Activated CD4-positive, alpha-beta T cell treated with anti-CD3 and anti-CD28 coated beads for 1 hour (primary cell): ENCODE data around the gene SERPINE3.

Experiments used
- DNase-seq: peaks from one replicate; pipeline ENCODE4 v3.0.0-alpha.2; 2020

The SERPINE3 gene

GRCh38 chr13:51339354-51339753 lies at the start of gene SERPINE3:
TSS of gene SERPINE3 (plus strand) at chr13:51339691. CDS start at chr13:51341092, 1,401 bp downstream.
- no peak for DNase-seq

DNA sequence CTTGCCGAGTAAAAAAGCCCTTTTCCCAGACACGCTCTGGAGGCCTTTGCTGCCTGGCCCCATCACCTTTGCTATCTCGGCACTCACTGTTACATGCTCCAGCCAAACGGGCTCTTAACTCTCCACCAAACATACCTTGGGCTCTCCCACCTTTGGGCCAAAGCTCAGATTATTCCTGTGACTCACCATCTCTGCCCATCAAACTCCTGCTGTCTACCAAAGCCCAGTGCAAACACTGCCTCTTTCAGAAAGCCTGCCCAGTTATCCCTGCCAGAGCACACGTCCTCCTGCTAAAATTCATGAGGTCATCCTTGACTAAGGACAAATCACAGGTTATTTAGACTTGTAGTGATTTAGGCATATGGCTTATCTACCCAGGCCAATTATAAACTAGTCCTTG lies 48.1 kb upstream of the SERPINE3 start:
- no peak for DNase-seq

DNA sequence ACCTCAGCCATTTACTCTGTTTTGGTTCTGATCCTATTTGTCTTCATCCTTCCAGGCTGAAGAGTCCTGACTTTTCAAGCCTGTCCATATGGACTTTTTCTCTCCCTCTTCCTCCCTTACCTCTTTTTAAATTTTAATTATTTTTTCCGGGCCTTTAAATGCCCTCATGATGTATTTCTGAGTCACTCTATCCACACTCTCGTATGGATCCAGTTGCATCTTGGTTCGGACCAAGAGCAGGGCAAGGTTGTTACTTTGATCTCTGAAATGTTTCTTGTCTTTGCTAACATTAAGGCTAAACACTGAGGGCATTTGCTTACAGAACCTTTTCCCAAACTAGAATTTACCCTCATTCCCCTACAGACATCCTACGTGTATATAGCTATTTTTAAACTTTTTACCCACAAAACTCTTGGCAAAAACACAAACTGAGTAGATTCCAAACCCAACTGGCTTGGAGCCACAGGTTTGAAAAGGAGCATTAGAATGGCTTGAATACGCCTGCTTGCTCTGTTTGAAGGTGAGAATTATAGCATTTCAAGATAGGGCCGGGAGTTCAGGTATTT lies 47.4 kb upstream of the SERPINE3 start:
- no peak for DNase-seq

DNA sequence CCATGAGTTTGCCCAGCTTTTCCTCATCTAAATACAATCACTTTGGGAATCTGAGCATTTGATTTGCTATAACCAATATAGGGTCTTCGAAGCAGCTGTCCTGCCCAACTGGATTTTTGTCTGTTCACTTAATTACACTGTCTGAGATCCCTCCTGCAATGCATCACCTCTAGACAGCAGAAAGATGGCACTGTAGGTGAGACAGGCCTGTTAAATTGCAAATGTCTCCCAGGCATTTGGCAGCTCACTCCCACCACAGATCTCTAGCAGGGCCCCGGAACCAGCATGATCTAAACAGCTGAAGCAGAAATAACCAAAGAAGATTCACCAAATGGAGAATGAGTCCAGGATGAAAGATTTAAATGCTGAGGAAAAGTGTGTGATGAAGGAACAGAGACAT lies 41.9 kb upstream of the SERPINE3 start:
- no peak for DNase-seq

- DNase-seq: no peak
Measured at GRCh38 chr13:51298812-51299211, 40.7 kb upstream of the SERPINE3 start.

DNA sequence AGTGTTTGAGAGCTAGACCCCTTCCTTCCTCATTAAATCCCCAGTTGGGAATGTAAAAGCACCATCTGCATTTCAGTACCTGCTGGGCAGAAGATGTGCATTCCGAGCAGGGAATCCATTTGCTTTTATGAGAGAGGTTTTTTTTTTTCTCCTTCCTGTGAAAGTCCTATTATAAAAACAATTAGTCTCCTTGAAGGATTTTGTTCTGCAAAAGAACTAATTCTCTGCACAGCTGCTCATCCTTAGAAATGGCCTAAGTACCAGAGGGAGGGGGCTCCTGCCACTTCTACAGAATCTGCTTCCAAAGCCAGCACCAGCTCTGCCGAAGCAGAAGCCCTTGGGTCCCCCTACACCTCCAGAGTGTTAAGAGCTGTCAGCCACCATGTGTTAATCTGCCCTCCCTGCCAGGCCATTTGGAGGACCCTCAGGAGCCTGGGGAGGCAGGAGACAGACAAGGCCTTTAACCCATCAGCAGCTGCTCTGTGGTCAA lies 36.4 kb upstream of the SERPINE3 start:
- no peak for DNase-seq

GRCh38 chr13:51303882-51304281 lies 35.6 kb upstream of the SERPINE3 start:
- DNase-seq: no peak

DNA sequence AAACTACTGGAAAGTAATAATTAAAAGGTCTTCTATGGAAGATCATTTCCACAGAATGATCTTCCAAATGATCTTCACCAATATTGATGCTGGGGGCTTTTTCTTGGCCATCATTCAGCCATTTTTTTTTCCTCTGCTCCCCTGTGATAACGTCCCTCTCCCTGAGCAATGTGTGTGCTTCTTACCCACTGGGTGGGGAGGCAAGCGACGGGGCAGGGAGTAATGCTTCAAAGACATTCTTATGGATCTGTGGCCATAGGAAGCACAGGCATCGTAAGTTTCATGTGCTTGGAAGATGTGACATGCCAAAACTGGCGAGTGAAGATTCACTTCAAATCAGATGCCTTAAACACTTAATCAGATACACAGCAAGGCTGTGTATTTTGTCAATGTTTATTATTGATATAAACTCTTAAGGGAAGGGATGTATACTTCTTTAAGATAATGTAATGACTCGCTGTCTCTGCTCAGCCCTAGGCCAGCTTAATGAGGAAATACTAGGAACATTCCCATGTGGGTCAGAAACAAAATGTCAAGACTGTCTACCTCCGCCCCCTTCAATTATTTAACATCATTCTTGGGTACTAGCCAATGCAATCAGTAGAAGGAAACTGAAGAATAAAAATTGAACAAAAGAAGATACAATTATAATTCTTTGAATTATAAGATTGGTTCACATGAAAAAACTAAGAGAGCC lies 34.1 kb upstream of the SERPINE3 start:
- no peak for DNase-seq

GRCh38 chr13:51308781-51309180 lies 30.7 kb upstream of the SERPINE3 start:
- no peak for DNase-seq

GRCh38 chr13:51311231-51311630 lies 28.3 kb upstream of the SERPINE3 start:
- DNase-seq: no peak

DNA sequence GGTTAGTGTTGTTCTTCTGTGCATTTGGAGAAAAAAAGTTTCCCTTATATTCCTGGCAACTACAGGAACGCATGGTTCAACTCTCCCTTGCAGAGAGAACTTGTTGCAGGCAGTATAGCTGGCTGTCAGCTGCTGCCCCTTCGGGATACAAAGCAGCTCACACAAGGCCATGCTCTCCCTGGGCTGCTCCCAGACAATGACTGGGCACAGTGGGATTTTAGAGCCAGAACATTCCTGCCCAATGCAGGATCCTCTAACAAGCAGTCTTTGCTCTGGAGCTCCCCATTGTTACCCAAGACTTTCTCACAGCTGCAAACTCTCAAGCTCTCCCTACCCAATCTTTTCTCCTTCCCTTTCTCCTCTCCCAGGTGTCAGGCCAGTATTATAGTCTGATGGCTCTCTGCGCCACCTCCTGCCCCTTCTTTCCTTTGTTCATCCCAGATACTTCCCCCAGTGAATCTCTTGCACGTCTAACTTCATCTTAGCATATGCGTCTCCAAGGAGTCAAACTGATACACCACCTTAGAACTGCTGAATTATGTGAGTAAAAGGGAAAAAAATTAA lies 27.5 kb upstream of the SERPINE3 start:
- no peak for DNase-seq

DNA sequence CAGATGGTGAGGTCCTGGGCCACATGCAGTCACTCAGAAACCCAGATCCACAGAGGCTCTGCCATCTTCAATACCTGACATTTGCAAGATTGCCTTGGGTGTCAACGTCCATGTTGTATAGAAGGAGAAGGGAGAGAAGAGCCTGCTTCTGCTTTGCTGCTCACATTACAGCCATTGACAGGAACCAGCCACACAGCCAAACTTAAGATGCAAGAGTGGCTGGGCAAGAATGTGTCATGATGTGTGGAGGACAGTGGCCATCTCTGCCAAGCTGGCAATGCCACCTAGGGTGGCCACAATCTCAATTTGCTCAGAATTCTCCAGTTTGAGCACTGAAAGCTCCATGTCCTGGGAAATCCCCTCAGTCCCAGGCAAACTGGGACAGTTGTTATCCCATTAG lies 25.9 kb upstream of the SERPINE3 start:
- no peak for DNase-seq

- no peak for DNase-seq
Measured at GRCh38 chr13:51317262-51317661, 22.2 kb upstream of the SERPINE3 start.

GRCh38 chr13:51318015-51318414 lies 21.5 kb upstream of the SERPINE3 start:
- no peak for DNase-seq

- DNase-seq: no peak
Measured at GRCh38 chr13:51318876-51319275, 20.6 kb upstream of the SERPINE3 start.

DNA sequence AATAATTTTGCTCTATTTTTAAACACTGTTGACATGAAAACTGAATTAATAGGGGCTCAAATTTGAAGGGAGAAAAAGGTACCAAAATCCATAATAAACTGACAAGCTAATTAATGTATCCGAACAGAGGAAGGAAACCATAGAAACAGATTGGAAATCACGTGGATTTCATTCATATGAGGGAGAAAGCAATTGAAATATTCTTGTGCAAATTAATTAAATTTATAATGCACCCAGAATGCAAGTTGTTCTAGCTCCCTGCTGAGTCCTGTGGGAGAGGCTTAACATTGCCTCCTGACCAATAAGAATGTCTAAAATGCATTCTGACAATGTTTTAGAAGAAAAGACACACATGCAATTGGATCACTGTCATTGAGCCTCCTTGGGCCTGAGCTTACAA lies 17.7 kb upstream of the SERPINE3 start:
- no peak for DNase-seq

DNA sequence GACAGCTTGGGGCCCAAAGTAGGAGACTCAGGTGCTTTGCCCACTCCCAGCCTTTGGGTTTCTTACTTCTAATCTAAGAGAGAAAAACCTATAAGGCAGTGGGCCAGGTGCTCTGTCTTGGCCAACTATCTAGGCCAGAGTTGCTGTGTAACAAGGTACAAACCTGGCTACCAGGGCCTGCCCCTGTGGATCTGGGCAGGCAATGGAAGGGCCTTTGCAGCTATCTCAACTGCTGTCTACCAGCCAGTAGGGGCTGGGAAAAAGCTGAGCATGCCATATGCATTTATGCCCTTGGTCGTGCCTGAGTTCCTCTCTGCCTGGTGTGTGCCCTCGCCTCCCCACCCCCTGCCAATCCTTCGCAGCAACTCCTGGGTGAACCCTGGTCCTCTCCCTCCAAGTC lies 16.7 kb upstream of the SERPINE3 start:
- DNase-seq: no peak

DNA sequence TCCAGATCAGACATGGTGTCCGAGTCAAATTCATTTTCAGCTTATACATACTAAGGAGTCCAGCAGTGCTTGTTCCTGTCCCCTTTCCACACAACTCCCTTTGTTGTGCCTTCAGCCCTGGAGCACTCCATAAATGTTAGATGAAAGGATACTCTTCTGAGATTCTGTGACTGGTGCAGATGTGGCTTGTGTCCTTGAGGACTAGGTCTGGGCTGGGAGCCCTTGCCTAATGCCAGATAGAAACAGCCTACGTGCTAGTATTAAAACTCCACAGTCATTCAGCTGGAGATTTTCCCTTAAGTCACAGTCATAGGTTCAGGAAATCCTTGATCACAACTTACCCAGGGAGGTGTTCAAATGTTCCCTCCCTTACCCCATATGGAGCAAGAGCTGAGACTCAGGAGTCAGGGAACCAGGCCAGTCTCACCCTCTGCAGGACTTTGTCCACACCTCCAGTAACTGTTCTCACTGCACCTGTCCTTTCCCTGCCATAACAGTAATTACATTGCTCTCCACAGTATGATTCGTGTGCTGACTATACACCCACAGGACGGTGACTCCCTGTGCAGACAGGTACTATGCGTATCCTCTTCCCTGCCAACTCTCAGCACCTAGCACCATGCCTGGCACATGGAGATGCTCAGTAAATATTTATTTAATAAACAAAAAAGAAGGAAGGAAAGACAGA lies 15.5 kb upstream of the SERPINE3 start:
- DNase-seq: no peak

GRCh38 chr13:51324714-51325420 lies 14.6 kb upstream of the SERPINE3 start:
- DNase-seq: no peak

DNA sequence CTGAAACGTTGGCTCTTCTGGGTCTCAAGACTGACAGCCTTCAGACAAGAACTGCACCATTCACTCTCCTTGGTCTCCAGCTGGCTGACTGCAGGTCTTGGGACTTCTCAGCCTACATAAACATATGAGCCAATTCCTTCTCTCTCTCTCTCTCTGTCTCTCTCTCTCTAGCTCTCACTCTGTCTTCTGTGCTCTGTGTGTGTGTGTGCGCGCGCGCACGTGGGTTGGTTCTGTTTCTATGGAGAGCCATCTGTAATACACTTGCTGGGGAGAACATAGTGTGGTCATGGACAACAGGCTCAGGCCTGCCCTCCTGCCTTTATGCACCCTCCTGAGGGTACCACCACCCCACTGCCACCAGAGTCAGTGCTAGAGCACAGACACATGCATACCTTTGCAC lies 13.7 kb upstream of the SERPINE3 start:
- DNase-seq: no peak

GRCh38 chr13:51326777-51327176 lies 12.7 kb upstream of the SERPINE3 start:
- DNase-seq: no peak

DNA sequence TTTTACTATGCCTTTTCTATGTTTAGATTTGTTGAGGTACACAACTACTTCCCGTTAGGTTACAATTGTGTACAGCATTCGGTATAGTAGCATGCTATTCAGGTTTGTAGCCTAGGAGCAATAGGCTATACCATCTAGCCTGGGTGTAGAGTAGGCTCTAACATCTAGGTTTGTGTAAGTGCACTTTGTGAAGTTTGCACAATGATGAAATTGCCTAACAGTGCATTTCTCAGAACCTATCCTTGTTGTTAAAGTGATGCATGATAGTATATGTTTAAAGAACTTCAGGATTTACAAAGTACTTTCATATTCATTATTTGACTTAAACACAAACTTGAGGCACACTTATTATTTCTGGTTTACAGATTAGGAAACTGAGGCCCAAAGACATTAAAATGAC lies 11.5 kb upstream of the SERPINE3 start:
- DNase-seq: no peak

GRCh38 chr13:51328488-51328887 lies 11.0 kb upstream of the SERPINE3 start:
- DNase-seq: no peak
